Measurements from ENCODE around the gene C6. TPM values are rescaled to one million over a fixed set of nuclear protein-coding genes. Genes with fewer than 3 reads are reported as not detected.
A peak's percentile ranks its signal among the peaks of the same experiment; 100 is the strongest.

The C6 gene
- total and polyA plus RNA-seq, 2 of the 8 experiments (the other 6 are each of a cell fraction or from before 2014, with no cell fraction given): not detected

DNA sequence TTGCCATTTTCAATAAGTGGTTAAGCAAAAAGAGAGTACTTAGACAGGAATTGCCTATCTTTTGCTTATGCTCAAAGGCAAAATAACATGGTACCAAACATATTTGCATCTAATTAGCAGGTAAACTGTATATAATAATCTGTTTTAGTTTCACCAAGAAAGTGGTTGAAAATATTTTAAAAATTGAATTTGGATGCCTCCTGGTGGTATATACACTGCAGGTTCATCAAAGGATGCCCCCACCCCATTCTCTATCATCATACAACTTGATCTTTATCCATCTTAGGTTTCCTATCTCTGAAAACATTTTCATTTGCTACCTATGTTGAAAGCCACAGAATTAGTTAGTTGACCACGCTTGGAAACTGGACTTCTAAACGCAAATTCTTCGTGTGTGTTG lies 95.2 kb downstream of the C6 start:
- Histone ChIP-seq H2AK5ac (ENCODE audit: low read depth, low read length) (no peak overlapping the region), H3K27me3 (replicated peaks in 1 of 4; ENCODE audit: control insufficient read depth in 3 of 4, extremely low read depth in 1 of 4, insufficient read depth in 3 of 4, low read length in 3 of 4) (no peaks in the 10 kb centered on the region), H3K4ac (replicated peaks; ENCODE audit: insufficient read length, low read depth, low read length) (no peak overlapping the region), H3K27ac (ENCODE audit: low read depth, low read length) (no peak overlapping the region), H4K5ac (ENCODE audit: insufficient read length, low read depth, low read length) (no peak overlapping the region), H3K4me3 (ENCODE audit: extremely low read depth in 1 of 4, insufficient read depth in 2 of 4, low read depth in 3 of 4, low read length in 4 of 4) (no peak overlapping the region), H2BK120ac (replicated peaks; ENCODE audit: low read depth, low read length) (no peak overlapping the region), H2BK15ac (ENCODE audit: low read length) (no peak overlapping the region), H3K14ac (ENCODE audit: insufficient read length) (no peak overlapping the region), H3K9me3 (ENCODE audit: insufficient read depth in 2 of 2, low read depth in 1 of 2, low read length in 1 of 2) (peaks cover 3 to 6% of the 10 kb centered on the region in 2 experiments; a peak in 1 of 4 replicates), H2AFZ (ENCODE audit: low read length) (no peak overlapping the region), H2BK5ac (ENCODE audit: low read depth, low read length) (no peak overlapping the region), H3K4me2 (ENCODE audit: insufficient read depth in 1 of 2, low read depth in 2 of 2, low read length in 2 of 2) (no peak overlapping the region), H3K18ac (ENCODE audit: extremely low read depth, low read length) (no peak overlapping the region), H3K23me2 (ENCODE audit: low read depth, low read length) (no peaks in the 10 kb centered on the region), H3K23ac (ENCODE audit: insufficient read length) (no peak overlapping the region), H3K79me2 (ENCODE audit: control insufficient read depth in 1 of 2, insufficient read depth in 2 of 2, low read length in 2 of 2) (no peaks in the 10 kb centered on the region), H4K20me1 (replicated peaks in 1 of 2; ENCODE audit: control insufficient read depth in 1 of 2, insufficient read depth in 2 of 2, low read length in 2 of 2) (no peaks in the 10 kb centered on the region), H4K8ac (ENCODE audit: extremely low read depth, insufficient read depth, low read length) (no peak overlapping the region), H2BK20ac (ENCODE audit: low read length) (no peak overlapping the region), H3K79me1 (ENCODE audit: low read depth, low read length) (no peaks in the 10 kb centered on the region), H2BK12ac (ENCODE audit: low read depth, low read length) (no peak overlapping the region), H3K4me1 (replicated peaks in 1 of 4; ENCODE audit: control insufficient read depth in 3 of 4, insufficient read depth in 4 of 4, low read length in 3 of 4) (no peaks in the 10 kb centered on the region), H3K9ac (replicated peaks in 1 of 4; ENCODE audit: extremely low read depth in 1 of 4, low read depth in 3 of 4, low read length in 3 of 4) (no peak overlapping the region), H3K56ac (replicated peaks; ENCODE audit: insufficient read length, low read depth, low read length) (no peak overlapping the region), H3K36me3 (ENCODE audit: control insufficient read depth in 2 of 4, insufficient read depth in 4 of 4, low read length in 3 of 4) (peaks cover 0 to 4% (median 0%) of the 10 kb centered on the region in 4 experiments; a peak in 1 of 8 replicates), H4K91ac (replicated peaks; ENCODE audit: insufficient read length, low read length) (no peak overlapping the region)
- 94% methylated on average over 3 of the region's 3 CpGs; no CpG with 5 or more reads in 1 of the 2 experiments for whole genome bisulfite sequencing, 2 experiments (ENCODE audit: extremely low coverage in 1 of 2, insufficient coverage in 1 of 2, insufficient read length in 1 of 2, insufficient replicate concordance in 2 of 2, low coverage in 1 of 2, low lambda C conversion rate in 2 of 2, missing lambda C conversion rate in 1 of 2)
- TF ChIP-seq RAD21 (IDR thresholded peaks at IDR 0.05 in 1 of 2, conservative IDR thresholded peaks at IDR 0.05 in 1 of 2; ENCODE audit: low read depth in 2 of 2, low read length in 2 of 2): peak in 1 of 2 experiments; percentile 26; a peak in 2 of 4 replicates
- no peak for TF ChIP-seq TEAD4 (IDR thresholded peaks at IDR 0.05; ENCODE audit: low read depth, low read length)
- no peak for FAIRE-seq
- no peak for DNase-seq (ENCODE audit: low read depth in 1 of 2, low spot score in 2 of 2)
- ChIA-PET POLR2A (ENCODE audit: partially characterized antibody) (no interaction called here), CTCF (ENCODE audit: partially characterized antibody) (interaction anchor here (0.6 to 2.1 kb wide), 3 partner anchors 10 to 1273 kb away, joined by 3 to 7 read pairs (median 4); no protein-coding TSS in a partner anchor)

Measured in H1 (cell line).